Left ventricle myocardium superior (tissue), 1 donor: ENCODE results near the gene CUX1. TPM values are rescaled to one million over a fixed set of nuclear protein-coding genes. Genes with fewer than 3 reads are reported as not detected.
"Not testable (repeated sequence)": the region's sequence is repeated elsewhere in the genome, so short reads cannot be mapped to it uniquely, and the experiment has no call there.

Experiments used
- ATAC-seq: fragments of 200-7000 bp; cut with Tn5 transposase; one replicate; pipeline ENCODE4 v1.9.1; 2020; ENCODE audit warnings: mild to moderate bottlenecking, moderate library complexity
- DNase-seq: peaks from one replicate; pipeline ENCODE4 v3.0.0-alpha.2; 2020
- intact Hi-C: fragments of 100-400 bp; cut with micrococcal nuclease; formaldehyde crosslinking; loops from one replicate; pipeline ENCODE4 v1.11.0; 2022
- total RNA-seq: library from RNA; stranded (reverse); fragmentation: NEBNext Ultra II Directional; extraction: Animal tissue kit (Norgen Biotek cat#: 25700); gene quantifications from one replicate; pipeline ENCODE4 v1.2.1, GENCODE V29; 2021
- donor health status: DM: no; HTN: yes; CAD: no; lungs with severe emphysema.

Gene CUX1
- total RNA-seq, 1 donor from 2014 or later = 123 TPM

GRCh38 chr7:102214477-102215072 lies 397.1 kb downstream of the CUX1 start:
- intact Hi-C loops = no loop called here
- peak; percentile 85 for ATAC-seq

GRCh38 chr7:102215256-102215655 lies 397.8 kb downstream of the CUX1 start:
- ATAC-seq (no peak), DNase-seq (no peak)
- intact Hi-C loops = no loop called here

More at GRCh38 chr7:102214477-102215072, 397.1 kb downstream of the CUX1 start:
- DNase-seq = no peak

GRCh38 chr7:102215711-102216110 lies 398.3 kb downstream of the CUX1 start:
- no peak for ATAC-seq
- intact Hi-C loops = no loop called here
- DNase-seq = no peak

- DNase-seq = no peak
- no peak for ATAC-seq
- intact Hi-C loops = no loop called here
Measured at GRCh38 chr7:102216573-102217314, 399.3 kb downstream of the CUX1 start.

- intact Hi-C loops = no loop called here
- DNase-seq (no peak), ATAC-seq (no peak)
Measured at GRCh38 chr7:102220229-102220850, 402.9 kb downstream of the CUX1 start.

GRCh38 chr7:102220960-102221800 lies 403.8 kb downstream of the CUX1 start:
- intact Hi-C loops = no loop called here
- ATAC-seq (no peak), DNase-seq (no peak)

GRCh38 chr7:102221961-102222360 lies 404.5 kb downstream of the CUX1 start:
- intact Hi-C loops = no loop called here
- DNase-seq (no peak), ATAC-seq (no peak)

- intact Hi-C loops = no loop called here
- no peak for ATAC-seq
- no peak for DNase-seq
Measured at GRCh38 chr7:102222445-102222844, 405.0 kb downstream of the CUX1 start.

- intact Hi-C loops = no loop called here
- no peak for DNase-seq
- ATAC-seq = no peak
Measured at GRCh38 chr7:102223184-102223583, 405.8 kb downstream of the CUX1 start.

GRCh38 chr7:102225025-102225424 lies 407.6 kb downstream of the CUX1 start:
- ATAC-seq = no peak
- DNase-seq = no peak
- intact Hi-C loops = no loop called here

GRCh38 chr7:102227371-102227770 lies 409.9 kb downstream of the CUX1 start:
- DNase-seq (no peak), ATAC-seq (no peak)
- intact Hi-C loops = no loop called here

- ATAC-seq (no peak), DNase-seq (no peak)
- intact Hi-C loops = no loop called here
Measured at GRCh38 chr7:102228935-102229334, 411.5 kb downstream of the CUX1 start.

GRCh38 chr7:102230162-102230561 lies 412.7 kb downstream of the CUX1 start:
- ATAC-seq, DNase-seq, intact Hi-C loops: not testable (repeated sequence)

GRCh38 chr7:102230593-102230992 lies 413.2 kb downstream of the CUX1 start:
- intact Hi-C loops = no loop called here
- ATAC-seq (no peak), DNase-seq (no peak)

GRCh38 chr7:102232611-102233286 lies 415.3 kb downstream of the CUX1 start:
- intact Hi-C loops = no loop called here
- ATAC-seq (peak; percentile 38), DNase-seq (no peak)

- ATAC-seq (no peak), DNase-seq (no peak)
- intact Hi-C loops = no loop called here
Measured at GRCh38 chr7:102234131-102234530, 416.7 kb downstream of the CUX1 start.

GRCh38 chr7:102234801-102235550 lies 417.6 kb downstream of the CUX1 start:
- intact Hi-C loops = no loop called here
- ATAC-seq (no peak), DNase-seq (no peak)

- ATAC-seq = no peak
- intact Hi-C loops = no loop called here
- no peak for DNase-seq
Measured at GRCh38 chr7:102236102-102236501, 418.7 kb downstream of the CUX1 start.
